Peyer's patch (tissue), 4 donors: ENCODE data around the gene RNPEP. TPM values are rescaled to one million over a fixed set of nuclear protein-coding genes. Genes with fewer than 3 reads are reported as not detected.

Source experiments
- DNase-seq, 3 donors: peaks; one replicate each; pipeline ENCODE4 v3.0.0-alpha.2; 2017 to 2019
- H3K27ac ChIP-seq, 4 donors: fragments of 200-600 bp; sonication (generic); one replicate each; pipeline ENCODE4 v1.5.1; 2016 to 2019
- H3K27me3 ChIP-seq, 2 donors: fragments of 200-600 bp; sonication (generic); one replicate each; pipeline ENCODE4 v1.5.1; 2019
- H3K36me3 ChIP-seq, 3 donors: fragments of 200-600 bp; sonication (generic); one replicate each; pipeline ENCODE4 v1.5.1; 2016 to 2019
- H3K4me1 ChIP-seq, 4 donors: fragments of 200-600 bp; sonication (generic); one replicate each; pipeline ENCODE4 v1.5.1; 2016 to 2019
- H3K4me3 ChIP-seq, 4 donors: fragments of 200-600 bp; sonication (generic); 1 replicate in 3 of 4; 2 replicates in 1 of 4; pipeline ENCODE4 v1.5.1; 2016 to 2019; ENCODE audit warnings: mild to moderate bottlenecking in 1 of 4
- H3K9me3 ChIP-seq, 4 donors: fragments of 200-600 bp; sonication (generic); one replicate each; pipeline ENCODE4 v1.5.1; 2016 to 2019; ENCODE audit warnings: mild to moderate bottlenecking in 1 of 4
- POLR2A ChIP-seq, 2 donors: fragments of 450-650 bp; IDR thresholded peaks; one replicate each; pipeline ENCODE4 v1.5.1; 2017; ENCODE audit warnings: antibody characterized with exemption in 2 of 2, mild to moderate bottlenecking in 2 of 2, moderate library complexity in 2 of 2
- total RNA-seq, 4 donors: library from RNA; depleted of rRNA; stranded (reverse); fragments of >200 nt; gene quantifications; one replicate each; pipeline ENCODE4 v1.1.0, GENCODE V29; 2016
- TF ChIP-seq, protein P1 (sequence below), 6 experiments: fragments of 450-650 bp in 4 of 6; fragments of 200-600 bp in 2 of 6; sonication (generic) in 1 of 6; IDR thresholded peaks; one replicate each; pipeline ENCODE4 v1.5.1; 2017 to 2019; ENCODE audit warnings: antibody characterized with exemption in 6 of 6, mild to moderate bottlenecking in 3 of 6, moderate library complexity in 1 of 6

The RNPEP gene
- total RNA-seq, 4 donors from 2014 or later: 165 to 257 (median 204) TPM

DNA sequence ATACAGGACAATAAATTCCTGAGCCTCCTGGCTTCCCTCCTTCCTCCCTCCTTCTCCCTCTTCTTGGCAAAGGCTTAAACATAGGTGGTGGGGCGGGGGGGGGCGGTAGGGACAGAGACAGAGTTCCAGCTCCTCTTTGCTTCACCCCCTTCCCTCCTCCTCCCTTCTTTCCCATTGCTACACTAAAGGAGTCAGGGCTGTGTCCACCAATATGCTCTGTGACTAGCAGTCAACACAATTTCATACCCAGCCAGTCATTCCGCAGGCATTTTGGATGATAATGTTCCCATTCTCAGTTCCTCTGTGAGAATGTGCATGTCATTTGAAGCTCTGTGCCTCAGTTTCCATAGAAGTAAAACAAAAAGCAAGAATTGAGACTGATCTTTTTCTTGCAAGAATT lies 37.8 kb upstream of the RNPEP start:
- no peak for DNase-seq
- H3K9me3 ChIP-seq: no peaks in the 10 kb centered on the region
- H3K4me3 ChIP-seq: peak overlapping the region; percentile 18 to 59 (median 34)
- H3K27ac ChIP-seq: peak overlapping the region in 3 of 4 donors; percentile 31 to 88 (median 67)
- H3K36me3 ChIP-seq: no peaks in the 10 kb centered on the region
- no peaks in the 10 kb centered on the region for H3K27me3 ChIP-seq
- TF ChIP-seq, protein P1, sequence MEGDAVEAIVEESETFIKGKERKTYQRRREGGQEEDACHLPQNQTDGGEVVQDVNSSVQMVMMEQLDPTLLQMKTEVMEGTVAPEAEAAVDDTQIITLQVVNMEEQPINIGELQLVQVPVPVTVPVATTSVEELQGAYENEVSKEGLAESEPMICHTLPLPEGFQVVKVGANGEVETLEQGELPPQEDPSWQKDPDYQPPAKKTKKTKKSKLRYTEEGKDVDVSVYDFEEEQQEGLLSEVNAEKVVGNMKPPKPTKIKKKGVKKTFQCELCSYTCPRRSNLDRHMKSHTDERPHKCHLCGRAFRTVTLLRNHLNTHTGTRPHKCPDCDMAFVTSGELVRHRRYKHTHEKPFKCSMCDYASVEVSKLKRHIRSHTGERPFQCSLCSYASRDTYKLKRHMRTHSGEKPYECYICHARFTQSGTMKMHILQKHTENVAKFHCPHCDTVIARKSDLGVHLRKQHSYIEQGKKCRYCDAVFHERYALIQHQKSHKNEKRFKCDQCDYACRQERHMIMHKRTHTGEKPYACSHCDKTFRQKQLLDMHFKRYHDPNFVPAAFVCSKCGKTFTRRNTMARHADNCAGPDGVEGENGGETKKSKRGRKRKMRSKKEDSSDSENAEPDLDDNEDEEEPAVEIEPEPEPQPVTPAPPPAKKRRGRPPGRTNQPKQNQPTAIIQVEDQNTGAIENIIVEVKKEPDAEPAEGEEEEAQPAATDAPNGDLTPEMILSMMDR (IDR thresholded peaks at IDR 0.05): no peak
- no peak for TF ChIP-seq POLR2A (IDR thresholded peaks at IDR 0.05)
- H3K4me1 ChIP-seq: no peaks in the 10 kb centered on the region

DNA sequence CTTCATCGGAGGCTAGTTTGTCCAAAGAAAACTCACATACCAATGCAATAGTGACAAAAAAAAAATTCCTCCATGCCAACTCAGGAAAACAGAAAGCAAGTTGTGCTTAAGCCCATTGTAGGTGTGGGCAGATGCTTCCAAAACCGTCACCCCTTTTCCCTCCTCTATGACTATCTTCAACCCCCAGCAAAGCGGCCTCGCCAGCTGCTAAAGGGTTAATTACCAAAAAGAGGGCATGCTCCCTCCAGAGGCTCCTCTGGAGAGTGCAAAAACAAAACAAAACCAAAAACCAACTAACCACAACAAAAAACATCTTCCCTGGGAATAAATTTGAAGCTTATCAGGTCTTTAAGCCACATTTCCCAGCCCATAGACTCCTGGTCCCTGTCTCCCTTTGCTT lies 37.3 kb upstream of the RNPEP start:
- no peak for DNase-seq
- no peak for TF ChIP-seq POLR2A (IDR thresholded peaks at IDR 0.05)
- TF ChIP-seq, protein P1 (IDR thresholded peaks at IDR 0.05): peak in 1 of 6 experiments; percentile 18
- Histone ChIP-seq H3K4me3 (peak overlapping the region; percentile 18 to 59 (median 42)), H3K27me3 (no peaks in the 10 kb centered on the region), H3K9me3 (no peaks in the 10 kb centered on the region), H3K36me3 (no peaks in the 10 kb centered on the region), H3K27ac (peak overlapping the region; percentile 45 to 88 (median 62)), H3K4me1 (no peaks in the 10 kb centered on the region)

DNA sequence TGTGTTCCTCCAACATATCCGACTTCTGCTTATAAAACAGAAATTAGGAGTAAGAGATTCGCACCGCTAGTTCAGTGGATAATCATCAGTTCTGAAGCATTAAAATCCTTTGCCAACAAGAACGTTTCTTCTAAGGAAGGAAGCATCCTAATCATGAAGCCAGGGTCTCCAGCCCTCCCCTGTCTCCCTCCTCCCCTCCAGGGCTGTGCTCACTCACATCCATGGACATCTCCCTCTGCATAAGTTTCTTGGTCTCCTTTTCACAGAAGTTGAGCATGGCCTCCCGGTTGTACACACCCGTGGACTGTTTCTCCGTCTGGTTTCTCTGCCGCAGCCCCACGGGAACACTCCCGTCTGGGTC lies 36.6 kb upstream of the RNPEP start:
- Histone ChIP-seq H3K4me3 (peak overlapping the region; percentile 18 to 59 (median 42)), H3K27ac (peak overlapping the region; percentile 45 to 88 (median 62))

DNA sequence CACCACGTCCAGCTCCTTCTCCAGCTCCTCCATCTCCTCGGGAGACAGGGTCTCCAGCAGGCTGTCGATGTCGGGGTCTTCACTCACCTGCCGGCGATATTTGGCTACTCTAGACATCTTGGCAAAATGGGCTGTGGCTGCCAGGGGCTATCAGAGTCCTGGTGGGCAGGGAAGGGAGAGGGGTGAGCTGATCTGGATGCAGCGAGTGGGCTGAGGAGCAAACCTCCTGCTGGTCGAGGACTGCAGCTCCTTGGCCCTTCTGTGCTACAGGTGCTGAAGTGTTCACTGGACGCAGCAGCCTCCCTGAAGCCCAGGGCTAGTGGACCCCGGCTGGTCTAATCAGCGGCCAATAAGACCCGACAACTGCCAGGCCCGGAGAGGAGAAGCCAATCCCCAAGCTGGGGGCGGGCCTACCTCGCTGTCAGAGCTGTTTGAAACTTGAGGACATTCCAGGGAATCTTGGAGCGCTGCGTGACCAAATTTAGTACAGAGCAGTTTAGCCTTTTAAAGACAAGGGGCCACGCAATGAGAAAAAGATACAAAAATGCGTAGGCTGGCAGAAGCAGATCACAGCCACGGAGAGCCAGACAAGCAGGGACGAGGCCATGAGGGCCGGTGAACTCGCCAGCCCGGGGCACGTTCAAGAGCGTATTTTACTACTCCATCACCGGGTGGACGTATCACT lies 36.1 kb upstream of the RNPEP start, which contains the start of gene LMOD1:
Gene LMOD1 (minus strand): TSS at position 325 of the 685 bp plus-strand sequence. CDS start 208 bp downstream, at position 117.
- Histone ChIP-seq H3K9me3 (no peaks in the 10 kb centered on the region), H3K27me3 (no peaks in the 10 kb centered on the region), H3K36me3 (no peaks in the 10 kb centered on the region), H3K4me3 (peak within 1 kb of the TSS; percentile 18 to 59 (median 42)), H3K27ac (peak within 1 kb of the TSS; percentile 62 to 88 (median 76)), H3K4me1 (no peaks in the 10 kb centered on the region)
- peak; percentile 49 to 84 (median 64) for DNase-seq
- TF ChIP-seq POLR2A (IDR thresholded peaks at IDR 0.05): peak; percentile 39 to 43
- TF ChIP-seq, protein P1 (IDR thresholded peaks at IDR 0.05): no peak

More for the DNA sequence above, 36.6 kb upstream of the RNPEP start:
- Histone ChIP-seq H3K9me3 (no peaks in the 10 kb centered on the region), H3K4me1 (no peaks in the 10 kb centered on the region), H3K27me3 (no peaks in the 10 kb centered on the region), H3K36me3 (no peaks in the 10 kb centered on the region)
- no peak for TF ChIP-seq POLR2A (IDR thresholded peaks at IDR 0.05)
- TF ChIP-seq, protein P1 (IDR thresholded peaks at IDR 0.05): no peak
- DNase-seq: no peak

DNA sequence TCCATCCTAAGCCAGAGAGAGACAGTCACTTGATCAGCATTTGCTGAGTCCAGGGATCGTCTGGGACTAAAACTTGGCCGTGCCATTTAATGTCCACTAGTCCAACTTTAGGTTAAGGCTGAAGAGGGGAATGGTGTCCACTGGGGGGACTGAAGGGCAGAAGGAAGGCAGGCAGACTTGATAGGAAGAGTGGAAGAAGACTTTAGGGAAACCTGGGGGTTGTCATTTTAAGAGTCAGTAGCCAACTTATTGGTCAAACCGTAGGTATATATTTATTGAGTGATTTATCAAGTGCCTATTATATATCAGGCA lies 34.8 kb upstream of the RNPEP start:
- TF ChIP-seq, protein P1 (IDR thresholded peaks at IDR 0.05): no peak
- TF ChIP-seq POLR2A (IDR thresholded peaks at IDR 0.05): no peak
- H3K4me1 ChIP-seq: no peaks in the 10 kb centered on the region
- no peak for DNase-seq
- no peaks in the 10 kb centered on the region for H3K9me3 ChIP-seq
- peak overlapping the region in 1 of 4 donors; percentile 59 for H3K4me3 ChIP-seq
- H3K27ac ChIP-seq: peak overlapping the region in 3 of 4 donors; percentile 21 to 88 (median 80)
- H3K27me3 ChIP-seq: no peaks in the 10 kb centered on the region
- H3K36me3 ChIP-seq: no peaks in the 10 kb centered on the region
